A549 (cell line): ENCODE results near the gene NPLOC4. TPM values are rescaled to one million over a fixed set of nuclear protein-coding genes. Genes with fewer than 3 reads are reported as not detected.
A peak's percentile ranks its signal among the peaks of the same experiment; 100 is the strongest.

Experiments
- ATAC-seq, 2 experiments: fragments of 200-7000 bp in 1 of 2; fragments of >200 bp in 1 of 2; cut with Nextera tagmentation in 1 of 2; cut with Tn5 transposase in 1 of 2; 3 replicates each; pipeline versions ENCODE4 v1.8.0 to v1.9.1; 2018 to 2020; ENCODE audit warnings: mild to moderate bottlenecking in 1 of 2, moderate library complexity in 1 of 2
- CTCF ChIA-PET: fragments of 300-600 bp; sonication (Branson Sonifier 250); formaldehyde crosslinking; extraction: SDS; loops from one replicate; lab custom pipeline; 2021; ENCODE audit warnings: antibody characterized with exemption, inconsistent platforms; lab: Yijun Ruan, JAX
- POLR2A ChIA-PET: fragments of 350-600 bp; formaldehyde crosslinking; extraction: SDS; loops from one replicate; lab custom pipeline; 2021; ENCODE audit warnings: antibody characterized with exemption, inconsistent platforms; lab: Yijun Ruan, JAX
- DNase-seq, 2 experiments: peaks; one replicate each; pipeline versions ENCODE4 v3.0.0 to v3.0.0-alpha.2; 2011 to 2016; ENCODE audit warnings: low read depth in 1 of 2, low spot score in 1 of 2
- FAIRE-seq: peaks from 2 replicates; lab custom pipeline; 2011; peaks lifted over from hg19 to GRCh38; lab: Jason Lieb, UNC
- H3K27ac ChIP-seq, 2 experiments: fragments of >200 bp; sonication (Bioruptor Twin); formaldehyde crosslinking; 3 replicates each; pipeline ENCODE4 v1.5.1; 2016 to 2017
- H3K4me1 ChIP-seq: fragments of >200 bp; sonication (Bioruptor Twin); formaldehyde crosslinking; 3 replicates; pipeline ENCODE4 v1.6.1; 2016
- H3K4me2 ChIP-seq: fragments of >200 bp; sonication (Bioruptor Twin); formaldehyde crosslinking; 3 replicates; pipeline ENCODE4 v1.6.1; 2016
- H3K4me3 ChIP-seq: fragments of >200 bp; sonication (Bioruptor Twin); formaldehyde crosslinking; 3 replicates; pipeline ENCODE4 v1.5.1; 2016
- H3K9me3 ChIP-seq: fragments of >200 bp; sonication (Bioruptor Twin); formaldehyde crosslinking; 3 replicates; pipeline ENCODE4 v1.6.1; 2016
- ATOH8 ChIP-seq: fragments of 250-450 bp; sonication (Bioruptor Pico); IDR thresholded peaks from 2 replicates; pipeline ENCODE4 v1.5.0; 2020; ENCODE audit warnings: low read depth, mild to moderate bottlenecking, moderate library complexity
- BHLHE40 ChIP-seq: IDR thresholded peaks from 2 replicates; pipeline ENCODE4 v1.6.1; 2012; ENCODE audit warnings: low read depth, low read length, inconsistent platforms
- CHD2 ChIP-seq: fragments of 150-350 bp; IDR thresholded peaks from 2 replicates; pipeline ENCODE4 v1.6.1; 2014; ENCODE audit warnings: low read length; ENCODE audit not compliant: partially characterized antibody
- CHD4 ChIP-seq: fragments of 200-600 bp; sonication (generic); IDR thresholded peaks from 2 replicates; pipeline ENCODE4 v1.6.1; 2016; ENCODE audit warnings: antibody characterized with exemption, mild to moderate bottlenecking, borderline replicate concordance
- EHF ChIP-seq: fragments of 250-450 bp; sonication (Bioruptor Pico); IDR thresholded peaks from 2 replicates; pipeline ENCODE4 v1.5.0; 2020; ENCODE audit warnings: mild to moderate bottlenecking
- ELK1 ChIP-seq: fragments of 150-350 bp; IDR thresholded peaks from 2 replicates; pipeline ENCODE4 v1.6.1; 2014; ENCODE audit warnings: low read depth, mild to moderate bottlenecking, low read length
- FOSB ChIP-seq: fragments of 250-450 bp; sonication (Bioruptor Pico); IDR thresholded peaks from 2 replicates; pipeline ENCODE4 v1.5.0; 2020; ENCODE audit warnings: mild to moderate bottlenecking, moderate library complexity
- FOSL2 ChIP-seq, 2 experiments: fragments of 450-650 bp in 1 of 2; fragments of >200 bp in 1 of 2; sonication (Bioruptor Twin) in 1 of 2; formaldehyde crosslinking; IDR thresholded peaks; 2 replicates each; pipeline versions ENCODE4 v1.5.0 to v1.6.1; 2016 to 2020; ENCODE audit warnings: mild to moderate bottlenecking in 1 of 2, moderate library complexity in 1 of 2
- HES2 ChIP-seq: fragments of >200 bp; sonication (Bioruptor Twin); formaldehyde crosslinking; IDR thresholded peaks from 2 replicates; pipeline ENCODE4 v1.6.1; 2016
- HOXB5 ChIP-seq: fragments of 250-450 bp; sonication (Bioruptor Pico); IDR thresholded peaks from 2 replicates; pipeline ENCODE4 v1.5.0; 2020; ENCODE audit warnings: mild to moderate bottlenecking, moderate library complexity
- JUN ChIP-seq, 2 experiments: fragments of >200 bp; sonication (Bioruptor Twin); formaldehyde crosslinking; IDR thresholded peaks; 2 replicates in 1 of 2; 3 replicates in 1 of 2; pipeline ENCODE4 v1.6.1; 2016 to 2017
- JUNB ChIP-seq: fragments of >200 bp; sonication (Bioruptor Twin); formaldehyde crosslinking; IDR thresholded peaks from 2 replicates; pipeline ENCODE4 v1.6.1; 2016
- KDM5A ChIP-seq: fragments of 200-600 bp; sonication (generic); IDR thresholded peaks from 2 replicates; pipeline ENCODE4 v1.6.1; 2016; ENCODE audit warnings: antibody characterized with exemption, mild to moderate bottlenecking
- MAX ChIP-seq: IDR thresholded peaks from 2 replicates; pipeline ENCODE4 v1.6.1; 2012
- MYC ChIP-seq: IDR thresholded peaks from 2 replicates; pipeline ENCODE4 v1.6.1; 2012; ENCODE audit warnings: mild to moderate bottlenecking, inconsistent platforms, low read length, improper control_type of control experiment, borderline replicate concordance
- NFE2L2 ChIP-seq: fragments of 150-350 bp; conservative IDR thresholded peaks from 2 replicates; pipeline ENCODE4 v1.6.1; 2014; ENCODE audit warnings: low read length
- NR3C1 ChIP-seq: fragments of >200 bp; sonication (Bioruptor Twin); formaldehyde crosslinking; IDR thresholded peaks from 3 replicates; pipeline ENCODE4 v1.6.1; 2017
- PHF8 ChIP-seq: fragments of 200-600 bp; sonication (generic); IDR thresholded peaks from 2 replicates; pipeline ENCODE4 v1.6.1; 2016; ENCODE audit warnings: low read depth, mild to moderate bottlenecking, antibody characterized with exemption, moderate library complexity, borderline replicate concordance
- POLR2AphosphoS2 ChIP-seq: conservative IDR thresholded peaks from 2 replicates; pipeline ENCODE4 v1.6.1; 2012; ENCODE audit warnings: low read length, improper control_type of control experiment, inconsistent platforms
- RAD21 ChIP-seq, 2 experiments: fragments of >200 bp in 1 of 2; sonication (Bioruptor Twin) in 1 of 2; formaldehyde crosslinking in 1 of 2; IDR thresholded peaks in 1 of 2; conservative IDR thresholded peaks in 1 of 2; 2 replicates in 1 of 2; 3 replicates in 1 of 2; pipeline ENCODE4 v1.6.1; 2012 to 2018; ENCODE audit warnings: inconsistent platforms in 1 of 2
- RARB ChIP-seq: fragments of 250-450 bp; sonication (Bioruptor Pico); IDR thresholded peaks from 2 replicates; pipeline ENCODE4 v1.8.0; 2021; ENCODE audit warnings: mild to moderate bottlenecking, moderate library complexity
- RCOR1 ChIP-seq: fragments of 150-350 bp; IDR thresholded peaks from 2 replicates; pipeline ENCODE4 v1.6.1; 2014; ENCODE audit warnings: antibody characterized with exemption, low read length, low read depth
- TFCP2L1 ChIP-seq: fragments of 250-450 bp; sonication (Bioruptor Pico); IDR thresholded peaks from 2 replicates; pipeline ENCODE4 v1.5.0; 2021; ENCODE audit warnings: mild to moderate bottlenecking
- TP53 ChIP-seq: fragments of 250-450 bp; sonication (Bioruptor Pico); IDR thresholded peaks from 2 replicates; pipeline ENCODE4 v1.5.0; 2021; ENCODE audit warnings: mild to moderate bottlenecking, moderate library complexity
- WGBS: methylation state at CpG from one replicate; pipeline ENCODE4 v1.1.6; 2017; ENCODE audit errors: missing lambda C conversion rate; 5-methylcytosine and 5-hydroxymethylcytosine counted together
- polyA plus RNA-seq, 4 experiments: library from polyadenylated mRNA; depleted of rRNA in 3 of 4; stranded (reverse); fragments of >200 nt; fragmentation: RNase III in 1 of 4; extraction: RNeasy Plus Mini Kit Qiagen cat#74134 plus additional on column Dnase treatment in 1 of 4; gene quantifications; 2 replicates in 3 of 4; 3 replicates in 1 of 4; pipeline ENCODE4 v1.2.3, GENCODE V29; 2011 to 2017

Gene NPLOC4
- polyA plus RNA-seq, 2 of the 4 experiments (the other 2 are of a cell fraction): 98.5 to 101 TPM

- TF ChIP-seq RARB (CRISPR knock-in tag): no peak
- TF ChIP-seq MYC: peak; percentile 75
- TF ChIP-seq CHD4: no peak
- no peak for TF ChIP-seq NR3C1
- 0 out of 2 replicates have a peak, but pooled peaks have one; percentile 15 for TF ChIP-seq KDM5A
- TF ChIP-seq HES2: no peak
- TF ChIP-seq NFE2L2: no peak
- no peak for TF ChIP-seq BHLHE40
- TF ChIP-seq TFCP2L1: no peak
- TF ChIP-seq EHF (CRISPR knock-in tag): no peak
- peak; percentile 68 for TF ChIP-seq CHD2
- no peak for TF ChIP-seq FOSB
- TF ChIP-seq RCOR1: no peak
- no peak for TF ChIP-seq HOXB5
- TF ChIP-seq POLR2AphosphoS2: no peak
- no peak for TF ChIP-seq ELK1
- no peak for TF ChIP-seq JUNB
- no peak for TF ChIP-seq FOSL2 (IDR thresholded peaks at IDR 0.05)
- peak; percentile 81 for TF ChIP-seq FOSL2 (CRISPR knock-in tag; IDR thresholded peaks at IDR 0.05)
- peak; percentile 87 for TF ChIP-seq MAX
- TF ChIP-seq JUN (IDR thresholded peaks at IDR 0.05): peak; percentile 65 to 84
- no peak for TF ChIP-seq RAD21 (conservative IDR thresholded peaks at IDR 0.05 in 1 of 2, IDR thresholded peaks at IDR 0.05 in 1 of 2)
- 0 out of 2 replicates have a peak, but pooled peaks have one; percentile 62 for TF ChIP-seq TP53 (CRISPR knock-in tag)
Observed at GRCh38 chr17:81683584-81684441, 46.9 kb upstream of the NPLOC4 start, which contains the start of the genes ARL16 and HGS (continued).

- ATAC-seq: peak; percentile 20 to 36; a peak in 4 of 6 replicates
- CTCF ChIA-PET: interaction anchor here (0.8 to 8.1 kb wide), 12 partner anchors 8 to 124 kb away, joined by 3 to 54 read pairs (median 5); partner anchors contain the start of gene MRPL12
- peak overlapping the region; percentile 86 for H3K4me3 ChIP-seq
- H3K4me2 ChIP-seq: peak overlapping the region; percentile 96
- POLR2A ChIA-PET: interaction anchor here (0.8 to 3.8 kb wide), 15 partner anchors 9 to 339 kb away, joined by 3 to 42 read pairs (median 5); partner anchors contain the start of genes CCDC137, CENPX, MCRIP1 and MRPL12
- TF ChIP-seq ATOH8 (CRISPR knock-in tag) (no peak), PHF8 (peak; percentile 44; the same call in 1 of the 2 replicates)
- TF ChIP-seq, all 56 proteins: peak for 1
- Histone ChIP-seq H3K9me3 (no peaks in the 10 kb centered on the region), H3K27ac (peak overlapping the region; percentile 90 to 91), H3K4me1 (peaks cover 25% of the 10 kb centered on the region)
- 0% methylated on average over 10 of the region's 37 CpGs for WGBS
- FAIRE-seq (no peak), DNase-seq (no peak)
Observed at GRCh38 chr17:81683208-81683583, 46.3 kb upstream of the NPLOC4 start.
